ENCODE data around the gene ERP44.

DNA sequence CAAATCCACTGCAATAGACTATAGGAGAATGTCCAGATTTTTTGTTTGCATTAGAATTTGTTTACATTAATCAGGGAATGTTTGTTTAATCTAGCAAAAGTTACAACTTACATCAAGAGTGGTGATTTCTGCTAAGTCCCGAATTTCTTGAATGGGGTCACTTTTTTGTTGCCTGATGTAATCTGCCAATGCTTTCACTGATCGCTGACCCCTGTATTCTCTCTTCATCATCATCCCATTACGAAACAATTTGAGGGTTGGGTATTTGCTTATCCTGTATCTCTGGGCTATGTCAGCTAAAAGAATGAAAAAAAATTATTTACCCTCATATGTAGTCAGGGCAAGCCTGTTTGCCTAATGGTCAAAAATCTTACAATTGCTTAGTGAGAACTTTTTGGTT, 76.9 kb downstream of the ERP44 start:
- TF ChIP-seq, protein P1, sequence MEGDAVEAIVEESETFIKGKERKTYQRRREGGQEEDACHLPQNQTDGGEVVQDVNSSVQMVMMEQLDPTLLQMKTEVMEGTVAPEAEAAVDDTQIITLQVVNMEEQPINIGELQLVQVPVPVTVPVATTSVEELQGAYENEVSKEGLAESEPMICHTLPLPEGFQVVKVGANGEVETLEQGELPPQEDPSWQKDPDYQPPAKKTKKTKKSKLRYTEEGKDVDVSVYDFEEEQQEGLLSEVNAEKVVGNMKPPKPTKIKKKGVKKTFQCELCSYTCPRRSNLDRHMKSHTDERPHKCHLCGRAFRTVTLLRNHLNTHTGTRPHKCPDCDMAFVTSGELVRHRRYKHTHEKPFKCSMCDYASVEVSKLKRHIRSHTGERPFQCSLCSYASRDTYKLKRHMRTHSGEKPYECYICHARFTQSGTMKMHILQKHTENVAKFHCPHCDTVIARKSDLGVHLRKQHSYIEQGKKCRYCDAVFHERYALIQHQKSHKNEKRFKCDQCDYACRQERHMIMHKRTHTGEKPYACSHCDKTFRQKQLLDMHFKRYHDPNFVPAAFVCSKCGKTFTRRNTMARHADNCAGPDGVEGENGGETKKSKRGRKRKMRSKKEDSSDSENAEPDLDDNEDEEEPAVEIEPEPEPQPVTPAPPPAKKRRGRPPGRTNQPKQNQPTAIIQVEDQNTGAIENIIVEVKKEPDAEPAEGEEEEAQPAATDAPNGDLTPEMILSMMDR (IDR thresholded peaks at IDR 0.05; ENCODE audit: insufficient read depth, low read length, poor library complexity, severe bottlenecking), result no peak
- TF ChIP-seq EZH2phosphoT487 (conservative IDR thresholded peaks at IDR 0.05; ENCODE audit: low read length), result no peak
